DND-41 (cell line): ENCODE measurements around the gene TEKT5.

Experiments used
- ATAC-seq: fragments of 200-7000 bp; cut with Tn5 transposase; 3 replicates; pipeline ENCODE4 v1.9.1; 2021; ENCODE audit warnings: low read depth; ENCODE audit not compliant: insufficient read depth
- DNase-seq: peaks from one replicate; pipeline ENCODE4 v3.0.0-alpha.2; 2020
- H2AFZ ChIP-seq: 2 replicates; pipeline ENCODE4 v1.6.0; 2012; ENCODE audit warnings: low read depth, low read length
- H3K27ac ChIP-seq: 2 replicates; pipeline ENCODE4 v1.5.1; 2012; ENCODE audit warnings: low read length, inconsistent platforms
- H3K27me3 ChIP-seq: fragments of 200-600 bp; sonication (generic); 2 replicates; pipeline ENCODE4 v1.6.0; 2012; ENCODE audit warnings: low read length, mild to moderate bottlenecking, inconsistent platforms; ENCODE audit not compliant: insufficient read depth, poor library complexity
- H3K36me3 ChIP-seq: 2 replicates; pipeline ENCODE4 v1.5.1; 2012; ENCODE audit warnings: low read length, inconsistent platforms; ENCODE audit not compliant: insufficient read depth
- H3K4me1 ChIP-seq: 2 replicates; pipeline ENCODE4 v1.5.1; 2012; ENCODE audit warnings: mild to moderate bottlenecking, low read length; ENCODE audit not compliant: insufficient read depth
- H3K4me2 ChIP-seq: 2 replicates; pipeline ENCODE4 v1.6.0; 2012; ENCODE audit warnings: mild to moderate bottlenecking, moderate library complexity, low read length, inconsistent platforms; ENCODE audit not compliant: insufficient read depth
- H3K4me3 ChIP-seq, 2 experiments: fragments of 200-600 bp in 1 of 2; shearing (Covaris generic) in 1 of 2; 2 replicates each; pipeline ENCODE4 v1.5.1; 2012 to 2016; ENCODE audit warnings: inconsistent platforms in 2 of 2, low read length in 2 of 2, mild to moderate bottlenecking in 2 of 2, low read depth in 1 of 2, moderate library complexity in 1 of 2
- H3K79me2 ChIP-seq: 2 replicates; pipeline ENCODE4 v1.6.0; 2012; ENCODE audit warnings: low read length, inconsistent platforms; ENCODE audit not compliant: insufficient read depth
- H3K9ac ChIP-seq: 2 replicates; pipeline ENCODE4 v1.6.0; 2012; ENCODE audit warnings: low read depth, mild to moderate bottlenecking, inconsistent platforms, low read length, moderate library complexity
- H3K9me3 ChIP-seq: 2 replicates; pipeline ENCODE4 v1.5.1; 2012; ENCODE audit warnings: low read length, moderate library complexity, mild to moderate bottlenecking, inconsistent platforms; ENCODE audit not compliant: insufficient read depth, severe bottlenecking
- H4K20me1 ChIP-seq: 2 replicates; pipeline ENCODE4 v1.6.0; 2012; ENCODE audit warnings: low read length; ENCODE audit not compliant: insufficient read depth
- CTCF ChIP-seq: IDR thresholded peaks from 2 replicates; pipeline ENCODE4 v1.5.1; 2012; ENCODE audit warnings: borderline replicate concordance, low read length, moderate library complexity, mild to moderate bottlenecking; ENCODE audit not compliant: poor library complexity, severe bottlenecking; ENCODE audit errors: extremely low read depth
- EZH2 ChIP-seq: IDR thresholded peaks from 3 replicates; pipeline ENCODE4 v1.6.1; 2012; ENCODE audit warnings: borderline replicate concordance, low read depth, mild to moderate bottlenecking, moderate library complexity, low read length, inconsistent platforms; ENCODE audit not compliant: severe bottlenecking

Gene TEKT5

DNA sequence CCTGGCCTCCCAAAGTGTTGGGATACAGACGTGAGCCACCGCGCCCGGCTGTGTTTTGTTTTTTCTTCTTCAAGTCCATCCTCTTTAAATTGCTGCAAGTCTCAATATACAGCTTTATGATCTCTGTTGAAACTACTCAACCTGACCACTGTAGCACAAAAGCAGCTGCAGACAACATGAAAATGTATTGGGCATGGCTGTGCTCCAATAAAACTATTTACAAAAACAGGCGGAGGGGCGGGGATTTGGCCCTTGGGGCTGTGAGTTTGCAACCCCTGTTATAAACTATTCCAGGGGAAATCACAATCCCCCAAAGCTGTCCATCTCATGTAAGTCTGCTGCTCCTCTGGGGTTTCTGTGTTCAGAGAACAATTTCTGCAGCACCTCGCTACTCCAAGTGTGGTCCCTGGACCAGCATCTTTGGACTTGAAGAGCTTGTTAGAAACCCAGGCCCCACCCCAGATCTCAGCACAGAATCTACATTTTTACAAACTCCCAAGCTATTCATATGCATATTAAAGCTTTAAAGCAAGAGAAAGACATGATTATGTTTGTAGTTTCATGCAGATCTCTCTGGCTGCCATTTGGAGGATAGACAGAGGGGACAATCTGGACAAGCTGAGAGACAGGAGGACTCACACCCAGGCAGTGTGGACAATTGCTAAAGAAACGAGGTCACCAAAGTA is 33.6 kb downstream of the TEKT5 start:
- Histone ChIP-seq H3K4me1 (no peaks in the 10 kb centered on the region), H3K27ac (no peak overlapping the region), H3K4me3 (no peak overlapping the region), H4K20me1 (no peaks in the 10 kb centered on the region), H3K9me3 (no peaks in the 10 kb centered on the region), H2AFZ (no peak overlapping the region), H3K79me2 (no peaks in the 10 kb centered on the region), H3K4me2 (no peak overlapping the region), H3K27me3 (peaks cover 13% of the 10 kb centered on the region), H3K9ac (no peak overlapping the region), H3K36me3 (no peaks in the 10 kb centered on the region)
- no peak for ATAC-seq
- no peak for DNase-seq
- TF ChIP-seq CTCF = no peak
- no peak for TF ChIP-seq EZH2

DNA sequence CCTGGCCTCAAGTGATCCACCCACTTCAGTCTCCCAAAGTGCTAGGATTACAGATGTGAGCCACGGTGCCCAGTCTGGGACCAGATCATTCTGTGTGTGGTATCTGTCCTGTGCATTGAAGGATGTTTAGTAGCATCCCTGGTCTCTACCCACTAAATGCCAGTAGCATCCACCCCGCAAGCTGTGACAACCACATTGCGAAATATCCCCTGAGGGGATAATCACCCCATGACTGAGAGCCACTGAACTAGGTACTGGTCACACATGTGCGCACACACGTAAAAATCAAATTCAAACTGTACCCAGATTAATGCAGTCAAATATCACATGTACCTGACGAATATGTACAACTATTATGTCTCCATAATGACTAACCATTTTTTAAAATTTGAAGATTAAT is 35.8 kb downstream of the TEKT5 start:
- Histone ChIP-seq H3K4me1 (no peaks in the 10 kb centered on the region), H3K36me3 (no peaks in the 10 kb centered on the region), H3K79me2 (no peaks in the 10 kb centered on the region), H3K9me3 (no peaks in the 10 kb centered on the region), H3K9ac (no peak overlapping the region), H3K4me3 (no peak overlapping the region), H3K27ac (no peak overlapping the region), H4K20me1 (no peaks in the 10 kb centered on the region), H3K27me3 (peaks cover 7% of the 10 kb centered on the region), H3K4me2 (no peak overlapping the region), H2AFZ (no peak overlapping the region)
- ATAC-seq = no peak
- no peak for DNase-seq
- no peak for TF ChIP-seq EZH2
- no peak for TF ChIP-seq CTCF

DNA sequence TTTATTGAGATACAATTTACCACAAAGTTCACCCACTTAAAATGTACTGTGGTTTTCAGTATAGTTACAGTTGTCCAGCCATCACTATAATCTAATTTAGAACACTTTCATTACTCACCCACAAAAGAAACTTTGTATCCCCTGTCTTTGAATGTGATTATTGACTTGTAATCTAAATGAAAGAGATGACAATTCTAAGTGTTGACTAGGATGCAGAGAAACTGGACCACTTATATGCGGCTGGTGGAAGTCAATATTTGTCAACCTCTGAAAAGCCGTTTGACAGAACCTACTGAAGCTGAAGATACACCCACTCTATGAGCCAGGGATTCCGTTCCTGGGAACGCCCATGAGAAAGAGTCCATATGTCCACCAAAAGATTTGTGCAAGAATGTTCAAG is 36.8 kb downstream of the TEKT5 start:
- no peak for ATAC-seq

More for the DNA sequence above, 36.8 kb downstream of the TEKT5 start:
- H3K9me3 ChIP-seq = no peaks in the 10 kb centered on the region
- no peaks in the 10 kb centered on the region for H3K79me2 ChIP-seq
- DNase-seq = no peak
- no peak overlapping the region for H3K27ac ChIP-seq
- H3K4me2 ChIP-seq = no peak overlapping the region
- no peak overlapping the region for H3K4me3 ChIP-seq
- no peaks in the 10 kb centered on the region for H3K36me3 ChIP-seq
- H3K4me1 ChIP-seq = no peaks in the 10 kb centered on the region
- TF ChIP-seq EZH2 (no peak), CTCF (no peak)
- H4K20me1 ChIP-seq = no peaks in the 10 kb centered on the region
- peaks cover 7% of the 10 kb centered on the region for H3K27me3 ChIP-seq
- H3K9ac ChIP-seq = no peak overlapping the region
- H2AFZ ChIP-seq = no peak overlapping the region
